ENCODE data around the gene VPREB3.

DNA sequence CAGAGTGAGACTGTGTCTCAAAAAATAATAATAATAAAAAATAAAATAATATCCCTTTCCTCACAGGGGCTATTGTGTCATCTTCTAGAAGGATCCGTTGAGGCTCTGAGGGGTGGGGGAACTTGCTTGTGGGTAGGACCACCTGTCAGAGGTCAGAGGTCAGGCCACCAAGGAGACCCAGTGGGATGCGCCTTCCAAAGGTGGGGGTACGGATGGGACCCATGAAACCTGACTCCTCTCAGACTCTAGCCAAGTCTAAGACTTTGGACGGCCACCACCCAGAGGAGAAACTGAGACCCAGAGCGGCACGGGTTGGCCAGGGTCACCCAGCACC is 18.1 kb upstream of the VPREB3 start:
- TF ChIP-seq EZH2 (IDR thresholded peaks at IDR 0.05; ENCODE audit: borderline replicate concordance, low read length), result no peak
- TF ChIP-seq, protein P1, sequence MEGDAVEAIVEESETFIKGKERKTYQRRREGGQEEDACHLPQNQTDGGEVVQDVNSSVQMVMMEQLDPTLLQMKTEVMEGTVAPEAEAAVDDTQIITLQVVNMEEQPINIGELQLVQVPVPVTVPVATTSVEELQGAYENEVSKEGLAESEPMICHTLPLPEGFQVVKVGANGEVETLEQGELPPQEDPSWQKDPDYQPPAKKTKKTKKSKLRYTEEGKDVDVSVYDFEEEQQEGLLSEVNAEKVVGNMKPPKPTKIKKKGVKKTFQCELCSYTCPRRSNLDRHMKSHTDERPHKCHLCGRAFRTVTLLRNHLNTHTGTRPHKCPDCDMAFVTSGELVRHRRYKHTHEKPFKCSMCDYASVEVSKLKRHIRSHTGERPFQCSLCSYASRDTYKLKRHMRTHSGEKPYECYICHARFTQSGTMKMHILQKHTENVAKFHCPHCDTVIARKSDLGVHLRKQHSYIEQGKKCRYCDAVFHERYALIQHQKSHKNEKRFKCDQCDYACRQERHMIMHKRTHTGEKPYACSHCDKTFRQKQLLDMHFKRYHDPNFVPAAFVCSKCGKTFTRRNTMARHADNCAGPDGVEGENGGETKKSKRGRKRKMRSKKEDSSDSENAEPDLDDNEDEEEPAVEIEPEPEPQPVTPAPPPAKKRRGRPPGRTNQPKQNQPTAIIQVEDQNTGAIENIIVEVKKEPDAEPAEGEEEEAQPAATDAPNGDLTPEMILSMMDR (IDR thresholded peaks at IDR 0.05; ENCODE audit: low read length), result no peak
